ENCODE measurements around the gene CUL4B.

CUL4B gene

GRCh38 chrX:120568035-120568434, 7.3 kb upstream of the CUL4B start:
- no peak for TF ChIP-seq CTCF (IDR thresholded peaks at IDR 0.05)

- TF ChIP-seq CTCF (IDR thresholded peaks at IDR 0.05), result no peak
Measured at GRCh38 chrX:120566817-120567216, 6.1 kb upstream of the CUL4B start.

- TF ChIP-seq CTCF (IDR thresholded peaks at IDR 0.05), result no peak
Measured at GRCh38 chrX:120564925-120565324, 4.2 kb upstream of the CUL4B start.

GRCh38 chrX:120562569-120562926, 1.8 kb upstream of the CUL4B start:
- no peak for TF ChIP-seq CTCF (IDR thresholded peaks at IDR 0.05)

GRCh38 chrX:120561634-120562568, 1.1 kb upstream of the CUL4B start:
- TF ChIP-seq CTCF (IDR thresholded peaks at IDR 0.05), result no peak

- TF ChIP-seq CTCF (IDR thresholded peaks at IDR 0.05), result no peak
Measured at GRCh38 chrX:120560405-120560841, 339 bp downstream of the CUL4B start.

- no peak for TF ChIP-seq CTCF (IDR thresholded peaks at IDR 0.05)
Measured at GRCh38 chrX:120559804-120560203, 958 bp downstream of the CUL4B start.

Measured in LNCAP (cell line).